GM15510 (cell line): Measurements from ENCODE around the gene CLIC3.

Experiments used
- POLR2A ChIP-seq: IDR thresholded peaks from 3 replicates; pipeline ENCODE4 v1.6.1; 2011; ENCODE audit warnings: borderline replicate concordance; ENCODE audit not compliant: insufficient read length; ENCODE audit errors: extremely low read depth

Gene CLIC3, protein sequence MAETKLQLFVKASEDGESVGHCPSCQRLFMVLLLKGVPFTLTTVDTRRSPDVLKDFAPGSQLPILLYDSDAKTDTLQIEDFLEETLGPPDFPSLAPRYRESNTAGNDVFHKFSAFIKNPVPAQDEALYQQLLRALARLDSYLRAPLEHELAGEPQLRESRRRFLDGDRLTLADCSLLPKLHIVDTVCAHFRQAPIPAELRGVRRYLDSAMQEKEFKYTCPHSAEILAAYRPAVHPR

DNA sequence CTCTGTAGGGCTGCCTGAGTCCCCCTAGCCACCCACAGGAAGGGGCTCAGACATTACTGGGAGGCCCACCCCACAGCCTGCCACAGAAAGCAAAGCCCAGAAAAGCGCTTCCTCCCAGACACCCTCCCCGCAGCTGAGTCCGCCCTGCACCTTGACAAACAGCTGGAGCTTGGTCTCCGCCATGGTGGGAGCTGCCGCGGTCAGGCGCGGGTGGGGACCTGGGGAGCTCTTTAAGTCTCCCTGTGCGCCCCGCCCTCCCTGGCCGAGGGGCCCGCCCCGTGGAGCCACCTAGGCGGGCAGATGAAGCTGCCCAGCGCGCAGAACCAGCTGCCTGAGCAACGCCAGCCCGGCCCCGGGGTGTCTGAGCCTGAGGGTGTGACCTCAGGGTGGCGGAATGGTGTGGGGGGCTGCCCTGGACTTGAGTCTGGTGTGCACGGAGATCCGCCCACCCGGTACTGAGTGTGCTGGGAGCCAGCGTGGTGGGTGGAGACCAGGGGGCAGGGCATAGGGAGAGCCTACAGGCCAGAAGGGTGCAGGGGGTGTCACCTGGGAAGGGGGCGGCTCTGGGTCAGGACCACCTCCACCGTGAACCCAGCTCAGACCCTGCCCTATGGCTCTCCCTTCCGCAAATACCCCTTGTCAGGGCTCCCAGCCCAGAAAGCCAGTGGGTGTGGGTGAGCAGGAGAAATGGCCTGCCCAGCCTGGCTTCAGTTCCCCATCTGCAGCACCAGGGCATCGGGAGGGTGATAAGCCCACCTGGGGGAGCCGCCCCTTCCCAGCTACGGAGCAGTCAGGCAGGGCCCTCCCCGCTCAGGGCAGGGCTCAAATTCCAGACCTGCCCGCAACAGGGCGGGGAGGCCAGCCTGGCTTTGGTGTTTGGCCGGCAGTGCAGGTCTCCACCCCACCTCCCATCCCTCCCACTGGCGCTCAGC lies at the start of gene CLIC3:
Gene CLIC3 (minus strand): TSS at position 208 of the 932 bp plus-strand sequence. CDS start 25 bp downstream, at position 183.
- no peak for TF ChIP-seq POLR2A

DNA sequence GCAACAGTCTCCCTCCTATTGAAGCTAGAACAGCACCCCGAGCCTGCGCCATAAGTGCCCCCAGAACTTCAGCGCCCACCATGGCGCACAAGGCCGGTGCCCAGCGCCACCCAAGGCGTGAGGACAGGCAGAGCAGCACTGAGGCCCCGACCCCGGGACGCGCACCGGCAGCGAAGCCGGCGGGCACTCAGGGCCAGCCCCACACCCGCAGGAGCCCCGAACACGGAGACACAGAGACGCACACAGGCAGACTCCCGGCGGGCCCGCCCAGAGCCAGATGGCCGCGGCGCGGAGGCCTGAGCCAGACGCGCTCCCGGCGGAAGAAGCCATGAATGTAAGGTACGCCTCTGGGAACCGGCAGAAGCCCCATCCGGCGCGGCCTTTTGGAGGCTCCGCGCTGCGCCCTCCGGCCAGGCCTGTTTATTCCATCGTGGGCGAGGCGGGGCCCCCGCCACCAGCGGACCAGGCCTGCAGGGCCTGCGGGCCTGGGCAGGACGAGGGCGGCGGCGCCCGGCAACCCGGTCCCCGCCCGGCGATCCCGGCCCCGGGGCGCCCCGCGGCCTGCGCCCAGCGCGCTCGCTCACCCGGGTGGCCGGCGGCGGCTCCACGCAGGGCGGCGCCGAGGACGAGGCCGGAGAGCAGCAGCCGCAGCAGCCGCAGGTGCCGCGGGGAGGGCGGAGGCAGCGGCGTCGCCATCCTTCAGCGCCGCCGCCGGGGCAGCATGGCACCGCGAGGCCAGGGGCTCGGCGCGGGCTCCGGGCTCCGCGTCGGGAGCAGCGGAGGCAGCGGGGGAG lies 49.1 kb upstream of the CLIC3 start:
- TF ChIP-seq POLR2A, result no peak

DNA sequence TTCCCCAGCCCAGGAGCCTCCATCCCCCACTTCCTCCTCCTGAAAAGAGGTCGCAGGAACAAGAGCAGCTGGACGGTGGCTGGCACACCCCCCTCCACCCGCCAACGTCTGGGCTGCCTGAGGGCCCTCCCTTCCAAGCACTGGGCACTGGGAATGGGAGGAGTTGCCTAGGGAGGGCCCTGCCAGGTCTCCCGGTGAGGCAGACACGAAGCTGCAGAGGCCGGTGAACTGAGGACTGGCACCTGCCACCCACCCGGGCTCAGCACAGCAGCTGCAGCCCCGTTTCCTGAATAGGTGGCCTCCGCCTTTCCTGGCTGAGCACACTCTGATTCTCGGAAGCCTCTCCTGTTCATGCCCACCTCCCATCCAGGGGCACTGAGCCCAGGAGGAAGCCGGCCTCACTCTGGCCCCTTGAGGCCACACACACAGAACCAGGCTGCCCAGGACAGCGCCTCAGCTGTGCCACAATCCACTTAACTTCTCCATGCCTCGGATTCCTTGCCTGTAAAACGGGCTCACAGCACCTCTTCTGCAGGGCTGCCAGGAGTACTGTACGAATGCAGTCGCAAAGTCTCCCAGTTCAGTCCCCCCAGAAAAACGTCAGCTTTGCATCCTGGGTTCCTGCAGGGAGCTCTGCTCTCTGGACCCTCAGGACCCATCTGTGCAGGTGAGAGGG lies 48.3 kb upstream of the CLIC3 start:
- TF ChIP-seq POLR2A, result no peak

DNA sequence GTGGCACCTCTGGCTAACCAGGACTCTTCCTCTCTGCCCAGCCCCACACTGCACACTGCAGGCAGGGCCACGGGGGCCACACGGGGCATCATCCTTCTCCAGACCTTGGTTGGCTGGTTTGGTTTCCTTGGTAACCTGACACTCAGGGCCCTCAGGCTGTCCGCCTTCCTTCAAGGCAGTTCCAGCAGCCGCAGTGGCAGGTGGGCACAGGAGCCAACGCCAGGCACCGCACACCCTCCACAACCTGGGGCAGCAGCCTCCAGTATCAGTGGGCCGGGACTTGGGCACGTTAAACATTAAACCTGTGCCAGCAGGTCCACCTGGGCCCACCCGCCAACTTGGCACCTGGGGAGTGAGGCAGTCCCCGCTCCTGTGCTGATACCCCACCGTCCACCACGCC lies 47.7 kb upstream of the CLIC3 start:
- no peak for TF ChIP-seq POLR2A

DNA sequence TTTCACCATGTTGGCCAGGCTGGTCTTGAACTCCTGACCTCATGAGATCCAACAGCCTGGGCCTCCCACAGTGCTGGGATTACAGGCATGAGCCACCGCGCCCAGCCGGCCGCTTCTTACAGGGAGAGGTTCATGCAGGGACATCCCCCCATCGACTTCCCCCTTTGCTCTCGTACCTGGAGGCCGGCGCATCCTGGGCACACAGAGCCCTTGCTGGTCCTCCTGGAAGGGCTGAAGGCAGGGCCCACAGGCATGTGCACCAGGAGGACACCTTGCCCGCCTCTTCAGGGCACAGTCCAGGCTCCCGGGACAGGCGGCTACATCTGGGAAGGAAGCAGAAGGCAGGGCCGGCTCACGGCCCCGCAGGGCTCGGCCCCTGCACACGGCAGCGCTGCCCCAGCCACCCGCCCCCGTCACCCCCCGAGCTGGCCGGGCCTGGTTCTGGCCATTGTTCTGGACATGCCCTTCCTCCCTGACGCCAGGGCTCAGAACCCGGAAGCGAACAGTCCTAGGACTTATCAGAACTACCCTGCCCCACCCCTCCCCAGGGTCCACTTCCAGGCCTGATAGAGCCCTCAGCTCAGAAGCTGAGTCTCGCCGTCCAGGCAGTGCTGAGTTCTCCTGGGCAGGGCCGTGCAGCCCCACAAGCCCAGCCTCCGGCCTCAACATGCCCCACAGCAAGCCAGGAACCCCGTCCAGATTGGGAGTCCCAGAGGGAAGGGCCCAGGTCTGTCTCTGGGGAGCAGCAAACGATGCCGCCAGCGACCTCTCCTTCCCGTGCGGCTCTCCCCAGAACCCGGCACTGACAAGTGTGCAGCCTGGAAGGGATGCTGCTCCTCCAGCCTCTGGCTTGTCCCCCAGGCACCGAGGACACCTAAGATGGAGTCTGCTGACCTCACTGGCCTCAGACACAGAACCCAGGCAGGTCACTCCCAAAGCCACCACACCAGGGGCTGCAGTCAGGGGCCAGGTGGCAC lies 46.7 kb upstream of the CLIC3 start:
- TF ChIP-seq POLR2A, result no peak

DNA sequence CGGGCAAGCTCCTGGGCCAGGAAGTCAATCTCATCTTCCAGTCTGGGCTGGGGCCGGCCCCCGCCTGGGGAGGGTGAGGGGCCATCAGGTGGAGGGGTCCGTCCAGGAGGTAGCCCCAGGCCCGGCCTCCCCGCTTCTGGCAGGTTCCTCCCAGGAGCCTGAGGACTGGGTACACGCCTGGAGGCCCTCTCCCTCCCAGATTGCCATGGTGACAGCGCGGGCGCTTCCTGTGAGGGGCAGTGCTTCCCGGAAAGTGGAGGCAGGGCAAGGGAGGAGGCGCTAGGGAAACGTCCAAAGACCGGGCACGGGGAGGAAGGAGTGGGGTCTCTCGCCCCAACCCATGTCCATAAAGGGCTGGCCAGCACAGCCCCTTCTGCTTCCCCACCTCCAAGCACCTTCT lies 44.8 kb upstream of the CLIC3 start:
- no peak for TF ChIP-seq POLR2A

DNA sequence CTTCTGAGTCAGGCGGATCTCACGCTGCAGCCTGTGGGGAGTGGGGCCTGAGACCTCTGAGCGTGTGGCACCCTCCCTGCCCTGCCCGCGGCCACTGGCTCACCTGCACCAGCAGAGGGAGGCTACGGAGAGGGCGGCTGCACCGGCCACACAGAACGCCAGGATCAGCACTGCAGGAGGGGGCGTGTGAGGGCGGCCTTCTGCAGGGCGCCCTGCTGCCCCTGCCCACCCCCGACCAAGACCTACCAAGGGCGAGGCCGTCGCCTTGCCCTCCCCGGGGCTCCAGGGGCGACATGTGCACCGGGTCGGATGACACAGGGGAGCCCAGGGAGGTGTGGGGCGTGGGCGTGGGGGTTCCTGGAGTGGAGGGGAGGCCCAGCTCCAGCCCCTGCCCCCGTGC lies 44.2 kb upstream of the CLIC3 start:
- no peak for TF ChIP-seq POLR2A

DNA sequence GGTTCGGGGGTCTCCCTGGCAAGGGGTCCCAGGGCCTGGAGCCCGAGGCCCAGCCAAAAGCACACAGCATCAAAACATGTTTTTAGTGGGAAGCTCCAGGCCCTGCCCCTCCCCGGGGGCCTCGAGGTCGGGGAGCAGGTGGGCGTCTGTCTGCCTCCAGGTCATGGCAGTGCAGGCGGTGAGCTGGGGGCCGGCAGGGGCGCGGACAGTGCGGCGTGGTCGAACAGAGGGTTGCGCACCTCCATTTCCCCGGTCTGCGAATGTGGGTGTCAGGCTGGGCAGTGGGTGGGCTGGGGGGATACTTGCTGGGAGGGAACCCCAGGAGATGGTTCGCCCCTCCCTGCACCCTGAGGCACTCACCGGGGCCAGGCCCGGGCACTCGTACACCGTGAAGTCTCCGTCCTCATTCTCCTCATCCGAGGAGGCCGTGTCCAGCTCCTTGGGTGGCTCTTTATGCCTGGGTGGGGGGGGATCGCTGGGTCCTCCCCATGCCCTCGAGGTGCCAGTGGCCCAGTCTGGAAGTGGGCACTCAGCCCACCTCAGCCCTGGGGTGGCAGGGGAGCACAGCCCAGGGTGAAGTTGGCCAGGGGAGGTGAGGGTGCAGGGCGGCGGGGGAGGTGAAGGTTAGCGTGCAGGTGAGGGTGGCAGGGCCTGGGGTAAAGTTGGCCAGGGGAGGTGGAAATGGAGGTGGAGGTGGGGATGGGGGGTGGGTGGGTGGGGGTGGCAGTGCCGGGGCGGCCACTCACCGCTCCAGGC lies 43.4 kb upstream of the CLIC3 start:
- no peak for TF ChIP-seq POLR2A

DNA sequence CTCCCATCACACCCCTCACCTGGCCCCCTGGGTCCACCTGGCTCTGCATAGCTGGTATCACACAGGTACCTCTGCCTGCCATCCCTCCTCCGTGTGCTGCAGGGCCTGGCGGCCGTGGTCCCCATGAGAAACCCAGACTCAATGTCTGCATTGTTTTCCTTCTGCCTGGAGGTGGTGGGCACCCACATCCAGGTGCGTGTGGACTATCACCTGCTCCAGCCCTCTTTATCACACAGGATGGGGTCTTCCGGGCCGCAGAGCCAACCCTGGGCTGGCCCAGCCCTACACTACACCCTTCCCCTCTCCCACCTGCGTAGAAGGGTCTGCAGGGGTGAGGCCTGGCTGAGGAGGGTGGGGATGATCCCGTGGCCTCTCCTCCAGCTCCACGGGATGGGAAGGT lies 42.5 kb upstream of the CLIC3 start:
- no peak for TF ChIP-seq POLR2A

DNA sequence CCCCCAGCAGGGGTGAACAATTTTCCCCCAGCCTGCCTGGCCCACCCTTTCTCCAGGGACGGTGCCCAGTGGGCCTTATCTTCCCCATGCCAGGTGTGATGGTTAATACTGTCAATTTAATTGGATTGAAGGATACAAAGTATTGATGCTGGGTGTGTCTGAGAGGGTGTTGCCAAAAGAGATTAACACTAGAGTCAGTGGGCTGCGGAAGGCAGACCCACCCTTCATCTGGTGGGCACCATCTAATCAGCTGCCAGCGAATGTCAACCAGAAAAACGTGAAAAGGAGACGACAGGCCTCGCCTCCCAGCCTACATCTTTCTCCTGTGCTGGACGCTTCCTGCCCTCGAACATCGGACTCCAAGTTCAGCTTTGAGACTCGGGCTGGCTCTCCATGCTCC lies 41.1 kb upstream of the CLIC3 start:
- TF ChIP-seq POLR2A, result no peak

DNA sequence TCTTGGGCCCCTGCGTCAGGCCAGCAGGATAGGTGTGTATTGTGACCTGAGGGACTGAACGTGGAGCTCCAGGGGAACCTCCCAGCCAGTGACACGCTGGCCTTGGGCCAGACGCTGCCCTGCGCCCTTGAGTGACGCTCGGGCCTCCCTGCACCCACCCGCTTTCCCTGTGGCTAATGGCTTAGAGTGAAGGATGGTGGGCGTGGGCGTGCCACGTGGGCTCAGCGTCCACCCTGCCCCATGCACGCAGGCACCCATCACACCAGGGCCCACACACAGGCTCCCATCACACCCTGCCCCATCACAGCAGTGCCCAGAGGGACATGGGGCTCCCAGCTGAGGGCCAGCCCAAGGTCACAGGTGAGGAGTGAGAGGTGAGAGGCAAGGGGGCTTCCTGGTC lies 40.7 kb upstream of the CLIC3 start:
- no peak for TF ChIP-seq POLR2A

DNA sequence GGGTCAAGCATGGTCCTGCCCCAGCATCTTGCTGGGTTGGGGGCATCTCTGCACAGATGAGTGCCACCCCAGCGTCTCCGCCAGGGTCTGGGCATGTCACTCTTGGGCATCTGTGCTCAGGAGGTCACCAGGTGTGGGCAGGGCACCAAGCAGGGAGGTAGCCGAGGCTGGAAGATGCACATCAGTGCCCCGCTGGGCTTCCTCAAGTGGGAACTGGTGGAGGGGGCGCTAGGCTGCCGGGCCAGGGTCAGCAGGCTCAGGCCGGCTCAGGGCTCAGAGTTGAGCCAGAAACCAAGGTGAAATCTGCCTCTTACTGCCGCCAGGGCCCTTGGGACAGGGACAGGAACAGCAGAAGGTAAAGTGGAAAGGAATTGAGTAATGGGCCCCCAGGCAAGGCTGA lies 39.6 kb upstream of the CLIC3 start:
- TF ChIP-seq POLR2A, result no peak

DNA sequence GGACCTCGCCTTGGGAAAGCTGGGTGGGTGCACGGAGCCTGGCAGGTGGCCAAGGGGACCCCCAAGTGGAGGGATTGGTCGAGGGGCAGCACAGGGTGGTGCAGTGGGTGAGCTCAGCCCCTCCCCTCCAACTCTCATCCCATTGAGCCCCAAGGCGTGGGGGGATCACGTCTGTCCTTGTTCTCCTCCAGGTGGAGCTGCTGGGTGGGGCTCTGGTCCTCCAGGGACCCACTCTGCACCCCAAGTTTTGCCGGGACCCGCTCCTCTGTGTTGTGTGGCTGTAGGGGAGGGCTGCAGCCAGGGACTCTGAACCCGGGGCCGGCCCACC lies 39.1 kb upstream of the CLIC3 start:
- TF ChIP-seq POLR2A, result no peak
